K562 (cell line): ENCODE results near the gene LGALS7B.

ENCODE experiments used
- CXXC5 ChIP-seq: fragments of 250-450 bp; sonication (Bioruptor Pico); IDR thresholded peaks from 2 replicates; pipeline ENCODE4 v1.8.0; 2022; ENCODE audit warnings: inconsistent platforms, mild to moderate bottlenecking, moderate library complexity
- EP300 ChIP-seq: IDR thresholded peaks from 2 replicates; pipeline ENCODE4 v1.6.1; 2012; ENCODE audit warnings: low read length, improper control_type of control experiment
- FOXJ3 ChIP-seq: sonication (generic); formaldehyde crosslinking; IDR thresholded peaks from 2 replicates; pipeline ENCODE4 v1.4.0; 2020; ENCODE audit warnings: mild to moderate bottlenecking, missing genetic modification reagents
- FOXK2 ChIP-seq, 2 experiments: fragments of 450-650 bp; IDR thresholded peaks in 1 of 2; conservative IDR thresholded peaks in 1 of 2; 2 replicates each; pipeline ENCODE4 v1.6.1; 2016; ENCODE audit warnings: low read depth in 2 of 2, mild to moderate bottlenecking in 1 of 2
- MXI1 ChIP-seq: IDR thresholded peaks from 2 replicates; pipeline ENCODE4 v1.6.1; 2011; ENCODE audit warnings: low read depth, mild to moderate bottlenecking, improper control_type of control experiment, low read length
- NFYB ChIP-seq: IDR thresholded peaks from 2 replicates; pipeline ENCODE4 v1.6.1; 2011; ENCODE audit warnings: mild to moderate bottlenecking, moderate library complexity; ENCODE audit not compliant: insufficient read length; ENCODE audit errors: extremely low read depth
- PCBP2 ChIP-seq: fragments of 200-400 bp; formaldehyde crosslinking; IDR thresholded peaks from 2 replicates; pipeline ENCODE4 v1.6.1; 2018; ENCODE audit warnings: low read length, low read depth, mild to moderate bottlenecking, moderate library complexity; ENCODE audit not compliant: poor library complexity, severe bottlenecking
- RBM22 ChIP-seq: fragments of 200-400 bp; formaldehyde crosslinking; IDR thresholded peaks from 2 replicates; pipeline ENCODE4 v1.6.1; 2018; ENCODE audit warnings: low read length, low read depth; ENCODE audit not compliant: poor library complexity, severe bottlenecking
- RCOR1 ChIP-seq, 2 experiments: IDR thresholded peaks; 2 replicates each; pipeline ENCODE4 v1.6.1; 2012; ENCODE audit warnings: low read depth in 2 of 2, low read length in 2 of 2, borderline replicate concordance in 1 of 2, improper control_type of control experiment in 1 of 2
- YY1 ChIP-seq, 3 experiments: IDR thresholded peaks; 2 replicates each; pipeline ENCODE4 v1.6.1; 2011; ENCODE audit warnings: low read length in 2 of 3, mild to moderate bottlenecking in 2 of 3, moderate library complexity in 2 of 3, borderline replicate concordance in 1 of 3, control low read depth in 1 of 3, low read depth in 1 of 3; ENCODE audit not compliant: insufficient read depth in 3 of 3, insufficient replicate concordance in 2 of 3, control insufficient read depth in 1 of 3, insufficient read length in 1 of 3; ENCODE audit errors: extremely low read depth in 1 of 3
- ZBTB7A ChIP-seq: IDR thresholded peaks from 2 replicates; pipeline ENCODE4 v1.6.1; 2011; ENCODE audit warnings: low read depth, mild to moderate bottlenecking, low read length, moderate library complexity, borderline replicate concordance; ENCODE audit not compliant: control insufficient read depth

DNA sequence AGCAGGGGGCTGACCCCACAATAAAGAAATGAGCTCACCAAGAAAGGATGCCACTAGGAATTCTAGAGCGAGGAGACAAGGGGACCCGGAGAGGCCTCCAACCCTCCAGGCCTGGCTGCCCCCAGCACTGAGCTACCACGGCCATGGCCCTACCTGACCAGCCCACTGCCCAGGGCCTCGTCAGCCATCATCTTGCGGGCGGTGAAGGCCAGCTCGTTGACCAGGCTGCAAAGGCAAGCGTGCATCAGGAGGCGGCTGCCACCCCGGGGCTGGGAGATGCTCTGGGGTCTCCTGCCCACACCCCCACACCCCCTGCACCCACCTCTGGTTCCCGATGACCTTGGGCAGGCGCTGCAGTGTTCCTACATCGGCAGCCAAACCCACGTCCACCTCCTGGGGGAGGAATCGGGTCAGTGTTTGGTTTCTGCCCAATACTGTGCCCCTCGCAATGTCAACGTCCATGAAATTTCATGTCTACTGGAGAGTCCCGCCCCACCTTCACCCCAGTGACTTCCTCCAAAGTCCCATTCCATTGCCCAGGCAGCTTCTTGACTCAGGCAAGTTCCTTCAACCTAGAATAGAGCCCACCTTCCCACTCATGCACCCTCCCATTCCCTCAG, 27.2 kb downstream of the LGALS7B start:
- TF ChIP-seq ZBTB7A: no peak
- no peak for TF ChIP-seq FOXK2 (conservative IDR thresholded peaks at IDR 0.05 in 1 of 2, IDR thresholded peaks at IDR 0.05 in 1 of 2; ENCODE audit: low read depth in 2 of 2)
- TF ChIP-seq YY1 (IDR thresholded peaks at IDR 0.05; ENCODE audit: borderline replicate concordance in 1 of 3, control insufficient read depth in 1 of 3, extremely low read depth in 1 of 3, insufficient read depth in 3 of 3, insufficient read length in 1 of 3, insufficient replicate concordance in 2 of 3, low read depth in 1 of 3, low read length in 2 of 3): no peak
- TF ChIP-seq EP300: no peak
- no peak for TF ChIP-seq RCOR1 (IDR thresholded peaks at IDR 0.05; ENCODE audit: borderline replicate concordance in 1 of 2, low read depth in 2 of 2, low read length in 2 of 2)
- TF ChIP-seq RBM22: no peak
- TF ChIP-seq FOXJ3 (CRISPR knock-in tag): no peak
- TF ChIP-seq NFYB: no peak
- TF ChIP-seq MXI1: no peak
- no peak for TF ChIP-seq CXXC5 (CRISPR knock-in tag)
- TF ChIP-seq PCBP2: no peak
